Caco-2 (cell line): ENCODE results near the gene ZBED4. TPM values are rescaled to one million over a fixed set of nuclear protein-coding genes. Genes with fewer than 3 reads are reported as not detected.

Experiments
- BruUV-seq: library from RNA; stranded (reverse); fragments of 400-500 nt; replicated peaks from 2 replicates; lab custom pipeline; 2021; lab: Mats Ljungman, UMichigan
- CTCF ChIA-PET: fragments of 300-600 bp; sonication (Branson Sonifier 250); formaldehyde crosslinking; loops from one replicate; lab custom pipeline; 2022; ENCODE audit warnings: antibody characterized with exemption; lab: Charles Lee
- POLR2A ChIA-PET: fragments of 300-600 bp; sonication (Branson Sonifier 250); formaldehyde crosslinking; loops from one replicate; lab custom pipeline; 2022; ENCODE audit warnings: antibody characterized with exemption; lab: Charles Lee
- DNase-seq, 2 experiments: peaks; one replicate each; pipeline versions ENCODE4 v3.0.0 to v3.0.0-alpha.2; 2020 to 2022
- H3K27me3 ChIP-seq: replicated peaks from 2 replicates; pipeline ENCODE4 v1.6.0; 2011; ENCODE audit warnings: low read length; ENCODE audit not compliant: control insufficient read depth, insufficient read depth
- H3K36me3 ChIP-seq: 2 replicates; pipeline ENCODE4 v1.5.1; 2011; ENCODE audit warnings: low read length; ENCODE audit not compliant: control insufficient read depth, insufficient read depth
- H3K4me1 ChIP-seq: fragments of 250-450 bp; sonication (Bioruptor Pico); 2 replicates; pipeline ENCODE4 v1.5.1; 2020; ENCODE audit warnings: mild to moderate bottlenecking
- H3K4me3 ChIP-seq: 2 replicates; pipeline ENCODE4 v1.5.1; 2011; ENCODE audit warnings: low read depth, mild to moderate bottlenecking, control low read depth, low read length
- H3K9me3 ChIP-seq: fragments of 250-450 bp; sonication (Bioruptor Pico); 2 replicates; pipeline ENCODE4 v1.5.1; 2020; ENCODE audit warnings: mild to moderate bottlenecking, moderate library complexity
- H3K27ac Mint-ChIP-seq: one replicate; pipeline ENCODE4 v1.8.0; 2022; ENCODE audit warnings: mixed read lengths; ENCODE audit not compliant: unreplicated experiment
- H3K27me3 Mint-ChIP-seq: one replicate; pipeline ENCODE4 v1.8.0; 2022; ENCODE audit warnings: mixed read lengths; ENCODE audit not compliant: insufficient read depth, unreplicated experiment
- H3K36me3 Mint-ChIP-seq: one replicate; pipeline ENCODE4 v1.8.0; 2022; ENCODE audit warnings: mild to moderate bottlenecking, mixed read lengths; ENCODE audit not compliant: insufficient read depth, unreplicated experiment
- H3K4me1 Mint-ChIP-seq: one replicate; pipeline ENCODE4 v1.8.0; 2022; ENCODE audit warnings: low read depth, mixed read lengths; ENCODE audit not compliant: unreplicated experiment
- H3K4me3 Mint-ChIP-seq: one replicate; pipeline ENCODE4 v1.8.0; 2022; ENCODE audit warnings: mild to moderate bottlenecking, moderate library complexity, mixed read lengths; ENCODE audit not compliant: unreplicated experiment
- H3K9me3 Mint-ChIP-seq: one replicate; pipeline ENCODE4 v1.8.0; 2022; ENCODE audit warnings: mixed read lengths; ENCODE audit not compliant: unreplicated experiment
- CTCF ChIP-seq, 2 experiments: fragments of 200-600 bp in 1 of 2; IDR thresholded peaks; 1 replicate in 1 of 2; 2 replicates in 1 of 2; pipeline versions ENCODE4 v1.5.1 to v1.8.0; 2011 to 2022; ENCODE audit warnings: antibody characterized with exemption in 1 of 2, control low read depth in 1 of 2, inconsistent platforms in 1 of 2, low read depth in 1 of 2, low read length in 1 of 2, mild to moderate bottlenecking in 1 of 2, moderate library complexity in 1 of 2; ENCODE audit not compliant: insufficient read depth in 1 of 2, severe bottlenecking in 1 of 2, unreplicated experiment in 1 of 2
- intact Hi-C: fragments of 100-400 bp; cut with micrococcal nuclease; formaldehyde crosslinking; loops from one replicate; pipeline ENCODE4 v1.10.0; 2022; ENCODE audit not compliant: unreplicated experiment
- total RNA-seq: library from RNA; stranded (reverse); gene quantifications from 2 replicates; pipeline ENCODE4 v1.2.3, GENCODE V29; 2022

Gene ZBED4
- total RNA-seq, 1 experiment from 2014 or later, result 17.3 TPM

- DNase-seq, result no peak
- H3K9me3 ChIP-seq, result no peaks in the 10 kb centered on the region
- peaks cover 1% of the 10 kb centered on the region; the same call in 1 of the 2 replicates for H3K36me3 ChIP-seq
- Mint-ChIP-seq H3K9me3 (no peaks in the 10 kb centered on the region), H3K27ac (no peak overlapping the region), H3K27me3 (no peaks in the 10 kb centered on the region), H3K36me3 (peaks cover 27% of the 10 kb centered on the region), H3K4me3 (no peak overlapping the region), H3K4me1 (no peaks in the 10 kb centered on the region)
- TF ChIP-seq CTCF (IDR thresholded peaks at IDR 0.05; ENCODE audit: insufficient read depth in 1 of 2, low read depth in 1 of 2, low read length in 1 of 2, severe bottlenecking in 1 of 2, unreplicated experiment in 1 of 2), result no peak
- intact Hi-C loops, result no loop called here
- ChIA-PET POLR2A (no interaction called here), CTCF (no interaction called here)
- no TSS peak for BruUV-seq
- H3K4me1 ChIP-seq, result peaks cover 2% of the 10 kb centered on the region; the same call in 1 of the 2 replicates
- no peak overlapping the region for H3K4me3 ChIP-seq
- no peaks in the 10 kb centered on the region for H3K27me3 ChIP-seq
Observed at GRCh38 chr22:49911881-49912625, 58.4 kb downstream of the ZBED4 start.

DNA sequence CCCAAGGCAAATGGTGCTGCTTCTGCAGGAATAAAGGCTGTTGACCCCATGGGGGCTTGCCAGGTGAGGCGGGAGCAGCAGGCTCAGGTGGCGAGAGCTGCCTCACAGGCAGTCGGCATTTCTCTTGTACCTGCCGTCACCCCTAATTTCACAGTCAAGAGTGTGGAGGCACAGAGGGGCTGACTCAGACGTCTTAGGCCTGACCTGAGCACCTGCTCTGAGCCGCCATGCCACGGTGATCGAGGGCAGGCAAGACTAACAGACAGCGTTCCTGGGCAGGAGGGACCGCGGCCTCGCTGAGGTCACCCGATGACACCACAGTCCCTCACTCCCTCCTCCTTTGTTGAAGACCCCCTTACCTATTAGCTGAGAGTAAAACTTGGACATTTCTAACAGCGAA, 59.4 kb downstream of the ZBED4 start:
- POLR2A ChIA-PET, result no interaction called here
- Mint-ChIP-seq H3K27me3 (no peaks in the 10 kb centered on the region), H3K4me3 (no peak overlapping the region), H3K27ac (no peak overlapping the region), H3K4me1 (no peaks in the 10 kb centered on the region), H3K9me3 (no peaks in the 10 kb centered on the region), H3K36me3 (peaks cover 21% of the 10 kb centered on the region)
- CTCF ChIA-PET, result no interaction called here
- H3K4me1 ChIP-seq, result peaks cover 5% of the 10 kb centered on the region; the same call in 1 of the 2 replicates
- H3K9me3 ChIP-seq, result no peaks in the 10 kb centered on the region
- no peaks in the 10 kb centered on the region for H3K27me3 ChIP-seq
- BruUV-seq, result no TSS peak
- TF ChIP-seq CTCF (IDR thresholded peaks at IDR 0.05; ENCODE audit: insufficient read depth in 1 of 2, low read depth in 1 of 2, low read length in 1 of 2, severe bottlenecking in 1 of 2, unreplicated experiment in 1 of 2), result no peak
- H3K4me3 ChIP-seq, result no peak overlapping the region
- intact Hi-C loops, result no loop called here
- H3K36me3 ChIP-seq, result peaks cover 1% of the 10 kb centered on the region; the same call in 1 of the 2 replicates
- DNase-seq, result no peak

GRCh38 chr22:49913446-49913845, 59.8 kb downstream of the ZBED4 start:
- intact Hi-C loops, result no loop called here
- TF ChIP-seq CTCF (IDR thresholded peaks at IDR 0.05; ENCODE audit: insufficient read depth in 1 of 2, low read depth in 1 of 2, low read length in 1 of 2, severe bottlenecking in 1 of 2, unreplicated experiment in 1 of 2), result no peak
- Histone ChIP-seq H3K36me3 (peaks cover 1% of the 10 kb centered on the region; the same call in 1 of the 2 replicates), H3K9me3 (no peaks in the 10 kb centered on the region), H3K4me1 (peaks cover 5% of the 10 kb centered on the region; the same call in 1 of the 2 replicates), H3K4me3 (no peak overlapping the region), H3K27me3 (no peaks in the 10 kb centered on the region)
- Mint-ChIP-seq H3K4me1 (no peaks in the 10 kb centered on the region), H3K9me3 (no peaks in the 10 kb centered on the region), H3K27ac (no peak overlapping the region), H3K36me3 (peaks cover 21% of the 10 kb centered on the region), H3K27me3 (no peaks in the 10 kb centered on the region), H3K4me3 (no peak overlapping the region)
- CTCF ChIA-PET, result no interaction called here
- POLR2A ChIA-PET, result no interaction called here
- no peak for DNase-seq
- BruUV-seq, result no TSS peak
